CD4-positive, alpha-beta T cell treated with Interleukin-17A for 1 hour (primary cell): Measurements from ENCODE around the gene ZNF202.
"Not testable (repeated sequence)": the region's sequence is repeated elsewhere in the genome, so short reads cannot be mapped to it uniquely, and the experiment has no call there.

Experiments
- DNase-seq: peaks from one replicate; pipeline ENCODE4 v3.0.0-alpha.2; 2020

ZNF202 gene

GRCh38 chr11:123738374-123738773, 3.1 kb downstream of the ZNF202 start:
- DNase-seq, result no peak

DNA sequence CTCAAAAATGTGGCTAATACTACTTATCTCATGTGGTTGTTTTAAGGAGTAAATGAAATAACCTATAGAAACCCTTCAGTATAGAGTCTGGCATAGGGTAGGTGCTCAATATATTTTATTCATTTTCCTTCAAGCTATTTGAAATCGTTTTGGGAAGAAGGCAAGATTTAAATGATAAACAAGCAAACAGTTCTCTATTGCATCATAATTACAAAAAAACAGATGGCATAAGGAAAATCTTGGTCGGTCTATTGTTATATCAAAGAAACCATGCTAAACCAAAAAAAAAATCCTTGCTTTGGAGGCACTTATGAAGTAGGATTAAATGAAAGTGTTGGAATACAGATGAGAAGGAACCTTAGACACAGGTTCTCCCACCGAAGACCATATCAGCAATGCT, 4.7 kb downstream of the ZNF202 start:
- no peak for DNase-seq

- no peak for DNase-seq
Observed at GRCh38 chr11:123729602-123730001, 11.9 kb downstream of the ZNF202 start.

DNA sequence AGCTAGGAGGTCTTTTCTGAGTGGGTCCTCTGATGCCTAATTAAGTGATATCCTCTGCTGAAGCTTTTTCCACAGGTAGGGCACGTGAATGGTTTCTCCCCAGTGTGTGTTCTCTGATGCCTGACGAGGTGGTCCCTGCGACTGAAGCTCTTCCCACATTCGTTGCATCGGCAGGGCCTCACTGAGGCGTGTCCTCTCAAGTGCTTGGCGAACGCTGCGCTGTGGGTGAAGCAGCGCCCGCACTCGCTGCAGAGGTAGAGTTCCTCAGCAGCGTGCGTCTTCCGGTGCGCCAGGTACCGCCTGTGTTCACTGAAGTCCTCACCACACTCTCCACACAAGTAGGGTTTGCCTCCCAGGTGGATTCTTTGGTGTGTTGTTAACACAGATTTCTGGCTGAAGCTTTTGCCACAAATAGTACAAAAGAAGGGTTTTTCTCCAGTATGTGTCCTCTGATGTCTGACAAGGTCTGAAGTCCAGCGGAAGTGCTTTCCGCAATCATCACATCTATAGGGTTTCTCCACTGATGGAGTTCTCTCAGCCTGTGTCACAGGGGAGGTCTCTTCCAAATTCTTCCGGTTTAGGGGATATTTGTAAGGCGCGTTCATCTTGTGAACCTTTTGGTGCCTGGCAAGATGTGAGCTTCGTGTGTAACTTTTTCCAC, 15.3 kb downstream of the ZNF202 start:
- no peak for DNase-seq

DNA sequence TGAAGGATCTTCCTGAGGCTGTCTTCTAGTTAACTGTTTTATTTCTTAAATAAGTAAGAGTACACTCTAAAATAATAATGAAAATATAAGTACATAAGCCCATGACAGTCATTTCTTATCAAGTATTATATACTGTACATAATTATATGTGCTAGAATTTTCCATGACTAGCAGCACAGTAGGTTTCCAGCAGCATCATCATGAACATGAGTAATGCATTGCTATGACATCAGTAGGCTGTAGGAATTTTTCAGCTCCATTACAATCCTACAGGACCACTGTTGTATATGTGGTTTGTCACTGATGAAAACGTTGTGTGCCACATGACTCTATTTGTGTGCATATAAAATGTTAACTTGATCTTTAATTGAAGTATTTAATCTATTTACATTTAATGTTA, 22.0 kb downstream of the ZNF202 start:
- no peak for DNase-seq

GRCh38 chr11:123718469-123718868, 23.0 kb downstream of the ZNF202 start:
- no peak for DNase-seq

- DNase-seq, result no peak
Observed at GRCh38 chr11:123718063-123718462, 23.4 kb downstream of the ZNF202 start.

DNA sequence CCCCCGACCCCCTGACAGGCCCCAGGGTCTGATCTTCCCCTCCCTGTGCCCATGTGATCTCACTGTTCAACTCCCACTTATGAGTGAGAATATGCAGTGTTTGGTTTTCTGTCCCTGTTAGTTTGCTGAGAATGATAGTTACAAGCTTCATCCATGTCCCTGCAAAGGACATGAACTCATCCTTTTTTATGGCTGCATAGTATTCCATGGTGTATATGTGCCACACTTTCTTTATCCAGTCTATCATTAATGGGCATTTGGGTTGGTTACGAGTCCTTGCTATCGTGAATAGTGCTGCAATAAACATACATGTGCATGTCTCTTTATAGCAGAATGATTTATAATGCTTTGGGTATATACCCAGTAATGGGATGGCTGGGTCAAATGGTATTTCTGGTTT, 28.8 kb downstream of the ZNF202 start:
- DNase-seq, result not testable (repeated sequence)

DNA sequence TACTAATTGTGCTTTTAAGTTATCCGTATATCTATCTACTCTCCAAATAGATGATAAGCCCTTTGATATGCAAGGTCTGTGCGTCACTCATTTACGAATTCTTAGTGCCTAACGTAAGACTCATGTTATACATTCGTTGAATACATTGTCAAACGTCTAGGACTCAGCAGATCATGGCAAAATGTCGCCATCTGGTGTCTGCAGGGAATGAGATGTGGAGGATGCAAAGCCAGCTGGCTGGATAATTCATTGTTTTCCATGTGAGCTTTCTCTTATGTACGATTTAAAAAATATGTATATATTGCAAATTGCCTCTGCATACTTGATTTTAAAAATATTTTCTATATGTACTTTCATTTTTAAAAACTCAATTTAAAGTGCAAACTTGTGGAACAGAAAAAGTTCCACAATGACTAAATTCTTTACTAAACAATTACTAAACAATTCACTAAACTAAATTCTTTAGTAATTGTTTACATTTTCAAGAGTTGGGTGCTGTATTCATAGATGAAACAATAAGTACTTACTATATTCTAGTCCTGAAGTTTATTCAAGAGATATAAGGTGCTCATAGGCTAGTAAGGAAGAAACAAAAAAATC, 33.8 kb downstream of the ZNF202 start:
- peak; percentile 45 for DNase-seq

DNA sequence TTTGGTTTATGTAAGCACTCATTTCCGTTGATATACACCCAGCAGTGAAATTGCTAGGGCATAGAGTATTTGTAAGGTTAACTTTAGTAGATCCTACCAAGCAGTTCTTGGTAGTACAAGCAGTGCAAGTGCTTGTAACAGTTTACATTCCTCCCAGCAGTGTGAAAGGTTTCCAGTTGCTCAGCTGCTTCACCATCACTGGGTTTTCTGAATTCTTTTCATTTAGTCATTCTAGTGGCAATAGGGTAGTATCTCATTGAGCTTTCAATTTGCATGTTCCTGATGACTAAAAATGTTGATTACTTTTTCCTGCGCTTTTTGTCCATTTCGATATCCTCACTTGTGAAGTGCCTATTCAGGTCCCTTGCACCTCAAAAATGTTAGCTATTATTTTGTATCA, 34.3 kb downstream of the ZNF202 start:
- DNase-seq, result no peak

- DNase-seq, result no peak
Observed at GRCh38 chr11:123704341-123704740, 37.1 kb downstream of the ZNF202 start.

- no peak for DNase-seq
Observed at GRCh38 chr11:123702696-123703095, 38.8 kb downstream of the ZNF202 start.

GRCh38 chr11:123702139-123702538, 39.3 kb downstream of the ZNF202 start:
- no peak for DNase-seq

GRCh38 chr11:123700772-123701171, 40.7 kb downstream of the ZNF202 start:
- no peak for DNase-seq

DNA sequence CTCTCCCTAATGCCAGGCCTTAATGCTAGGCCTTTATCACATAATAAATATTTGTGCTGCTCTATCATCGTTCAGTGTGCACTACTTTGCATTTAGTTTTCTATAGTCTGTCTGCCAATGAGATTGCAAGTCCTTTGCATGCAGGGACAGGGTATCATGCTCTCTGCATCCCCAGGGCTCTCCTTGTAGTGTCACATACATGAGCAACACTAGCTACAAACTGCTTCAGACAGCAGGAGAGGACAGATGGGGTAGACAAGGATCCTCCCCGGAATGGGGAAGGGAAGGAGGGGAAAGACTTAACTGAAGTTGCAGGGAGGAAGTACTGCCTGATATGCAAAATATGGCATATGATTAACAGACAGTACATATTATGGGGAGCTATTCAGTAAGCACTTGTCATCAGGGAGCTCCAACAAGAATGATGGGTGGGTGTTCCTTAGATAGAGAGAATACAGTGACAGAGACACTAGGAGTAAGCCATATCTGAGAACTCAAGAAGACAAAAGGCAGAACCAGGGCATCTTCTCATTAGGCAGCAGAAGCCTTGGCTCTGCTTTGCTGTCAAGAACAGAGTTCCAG, 42.8 kb downstream of the ZNF202 start:
- DNase-seq, result no peak

- no peak for DNase-seq
Observed at GRCh38 chr11:123696183-123696582, 45.3 kb downstream of the ZNF202 start.

GRCh38 chr11:123695231-123695630, 46.2 kb downstream of the ZNF202 start:
- DNase-seq, result no peak

GRCh38 chr11:123694551-123694950, 46.9 kb downstream of the ZNF202 start:
- no peak for DNase-seq

DNA sequence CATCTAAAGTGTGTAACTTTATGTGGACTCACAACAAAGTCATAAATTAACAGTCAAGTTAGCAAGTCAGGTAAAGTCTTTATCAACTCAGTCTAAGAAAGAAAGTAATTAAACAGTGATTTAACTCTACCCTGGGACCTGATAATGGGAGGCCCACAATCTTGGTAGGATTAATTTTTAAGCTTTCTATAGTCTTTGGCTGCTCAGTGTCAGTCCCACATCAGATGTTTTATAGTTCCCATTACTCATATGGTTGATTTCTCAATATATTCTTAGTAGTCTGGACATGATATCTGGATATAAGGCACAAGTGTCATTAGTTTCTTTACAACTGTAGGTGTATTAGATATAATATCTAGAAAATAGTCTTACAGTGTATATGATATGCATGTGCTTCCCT, 48.5 kb downstream of the ZNF202 start:
- no peak for DNase-seq

- DNase-seq, result no peak
Observed at GRCh38 chr11:123690485-123690884, 51.0 kb downstream of the ZNF202 start.

DNA sequence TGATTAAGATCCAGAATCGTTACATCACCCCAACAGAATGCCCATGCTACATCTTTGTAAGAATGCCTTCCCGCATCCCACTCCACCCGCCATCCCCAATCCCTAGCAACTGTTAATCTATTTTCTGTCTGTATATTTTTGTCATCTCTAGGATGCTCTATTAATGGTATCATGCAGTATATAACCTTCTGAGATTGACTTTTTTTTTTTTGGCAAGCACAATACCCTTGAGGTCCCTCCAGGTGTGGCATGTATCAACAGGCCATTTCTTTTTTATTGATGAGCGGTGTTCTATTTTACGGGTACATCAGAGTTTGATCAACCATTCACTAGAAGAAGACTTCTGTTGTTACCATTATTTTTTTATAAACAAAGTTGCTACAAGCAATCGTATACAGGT, 56.9 kb downstream of the ZNF202 start:
- no peak for DNase-seq

GRCh38 chr11:123683428-123684170, 57.9 kb downstream of the ZNF202 start:
- no peak for DNase-seq

- DNase-seq, result no peak
Observed at GRCh38 chr11:123682696-123683410, 58.6 kb downstream of the ZNF202 start.
